NCI-H1417 treated with DMSO at 0.1 percent for 48 hours (cell line): ENCODE data around the gene PSAPL1.

Experiments used
- DNase-seq: peaks from one replicate; lab custom pipeline; 2025; lab: John Stamatoyannopoulos, UW

PSAPL1 gene

DNA sequence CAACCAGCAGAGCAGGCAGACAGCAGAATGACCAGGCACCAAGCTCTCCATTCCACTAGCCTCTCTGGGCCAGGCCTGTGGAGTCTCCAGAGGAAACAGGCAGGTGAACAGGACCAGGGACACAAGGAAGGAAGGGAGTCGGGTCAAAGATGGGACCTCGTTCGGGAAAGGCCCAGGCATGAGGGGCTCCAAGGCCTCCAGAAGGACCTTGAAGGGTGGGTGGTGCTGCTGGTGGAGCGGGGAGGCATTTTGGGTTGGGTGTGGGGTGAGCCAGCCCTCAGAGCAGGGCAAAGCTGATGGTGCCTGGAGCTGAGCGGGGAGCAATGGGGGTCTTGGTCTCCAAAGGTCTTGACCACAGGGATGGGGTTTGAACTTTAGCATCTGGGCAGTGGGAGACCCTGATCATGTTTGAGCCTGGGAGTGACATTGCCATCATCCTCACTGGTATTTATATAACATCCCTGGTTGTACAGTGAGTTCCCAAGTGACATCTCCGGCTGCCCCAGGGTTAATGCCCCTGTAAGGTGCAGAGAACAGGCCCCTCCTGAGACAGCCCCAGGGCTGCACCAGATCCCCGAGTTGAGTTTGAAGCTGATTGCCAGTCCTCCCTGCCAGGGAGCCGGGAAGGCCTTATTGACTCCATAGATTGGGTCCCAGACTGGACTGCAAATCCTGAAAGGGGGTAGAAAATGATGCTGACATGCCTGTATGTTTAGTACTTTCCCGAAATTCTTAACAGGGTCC, 52.7 kb downstream of the PSAPL1 start:
- DNase-seq: no peak

DNA sequence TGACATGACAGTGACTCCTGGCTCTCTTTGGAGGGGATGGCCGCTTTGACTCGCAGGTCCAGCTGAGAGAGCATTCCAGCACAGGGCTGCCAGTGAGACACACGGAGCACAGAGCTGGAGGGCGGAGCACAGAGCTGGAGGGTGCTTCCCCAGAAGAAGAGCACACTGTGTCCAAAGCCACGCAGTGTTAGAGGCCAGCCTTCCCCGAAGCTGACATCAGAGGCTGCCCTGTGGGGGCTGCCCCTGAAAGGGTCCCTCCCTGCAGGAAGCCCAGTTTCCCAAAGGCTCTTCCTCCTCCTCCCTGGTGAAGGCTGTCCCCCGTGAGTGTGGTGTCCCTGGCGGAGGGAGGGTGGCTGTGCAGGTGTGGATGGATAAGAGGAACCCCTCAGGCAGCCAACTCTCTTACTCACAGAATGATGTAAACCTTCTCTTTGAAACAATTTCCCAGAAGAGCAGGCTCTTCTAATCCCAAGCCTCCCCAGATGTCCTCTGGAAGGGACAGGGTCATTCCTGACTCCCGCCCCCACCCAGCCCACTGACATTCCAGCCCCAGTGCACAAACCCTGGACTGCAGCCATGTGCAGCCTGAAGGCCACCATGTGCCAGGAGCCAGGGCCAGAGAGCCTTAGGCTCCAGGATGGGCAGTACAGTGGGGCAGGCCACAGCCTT, 53.4 kb downstream of the PSAPL1 start:
- no peak for DNase-seq
